ENCODE results near the gene SSTR3. TPM values are rescaled to one million over a fixed set of nuclear protein-coding genes. Genes with fewer than 3 reads are reported as not detected.
A peak's percentile ranks its signal among the peaks of the same experiment; 100 is the strongest.

SSTR3 gene
- total RNA-seq, 2 experiments from 2014 or later, result 3.4 to 3.9 TPM

DNA sequence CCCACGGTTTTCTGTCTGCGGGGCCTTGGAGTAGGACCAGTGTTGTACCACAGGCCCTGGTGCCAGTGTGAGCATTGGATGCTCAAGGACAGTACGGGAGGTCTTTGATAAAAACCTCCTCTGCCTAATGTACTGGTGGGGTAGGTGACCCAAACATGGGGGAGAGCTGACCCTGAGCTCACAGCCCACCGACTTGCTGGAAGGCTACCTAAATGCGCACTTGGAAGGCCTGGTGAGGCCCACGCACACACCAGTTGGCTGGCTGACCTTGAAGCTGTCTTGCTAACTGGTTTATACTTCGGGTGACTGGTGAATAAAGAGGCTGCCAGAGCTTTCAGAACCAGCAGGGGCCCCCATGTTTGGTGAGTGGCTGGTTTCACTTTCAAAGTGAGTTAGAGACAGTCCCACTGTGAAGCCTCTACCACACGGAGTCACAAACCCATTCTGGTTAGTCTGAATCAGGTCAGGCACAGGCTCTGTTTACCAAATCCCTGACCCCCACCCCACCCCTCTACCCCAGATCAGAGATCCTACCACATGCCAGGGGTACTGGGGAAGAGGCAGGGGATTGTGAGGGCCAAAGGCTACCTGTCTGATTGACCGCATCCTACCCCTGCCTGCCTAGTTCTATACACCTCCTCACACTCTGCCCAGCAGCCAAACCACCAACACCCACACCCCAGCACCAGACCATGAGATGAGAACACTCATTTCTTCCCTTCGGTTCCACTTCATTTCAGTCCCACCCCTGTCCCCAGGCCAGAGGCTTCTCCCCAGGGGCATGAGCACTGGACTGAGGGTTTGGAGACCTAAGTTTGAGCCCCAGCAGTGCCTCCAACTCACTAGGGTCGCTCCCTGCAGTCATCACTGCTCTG is 49.8 kb downstream of the SSTR3 start:
- peaks cover 10% of the 10 kb centered on the region for H3K36me3 Mint-ChIP-seq (ENCODE audit: low read depth)
- peak overlapping the region; percentile 94 for H3K27ac Mint-ChIP-seq
- DNase-seq, result peak; percentile 88
- H3K4me3 Mint-ChIP-seq, result peak overlapping the region; percentile 31
- H3K9me3 Mint-ChIP-seq, result peaks cover 4% of the 10 kb centered on the region
- CTCF ChIA-PET, result interaction anchor here (0.8 to 9.4 kb wide), 14 partner anchors 13 to 405 kb away, joined by 3 to 113 read pairs (median 4); partner anchors contain the start of gene IL2RB
- peaks cover 93% of the 10 kb centered on the region for H3K4me1 Mint-ChIP-seq
- no peaks in the 10 kb centered on the region for H3K27me3 Mint-ChIP-seq
- POLR2A ChIA-PET, result interaction anchor here (0.7 to 9.7 kb wide), 18 partner anchors 9 to 86 kb away, joined by 3 to 287 read pairs (median 4); partner anchors contain the start of genes IL2RB and RAC2

DNA sequence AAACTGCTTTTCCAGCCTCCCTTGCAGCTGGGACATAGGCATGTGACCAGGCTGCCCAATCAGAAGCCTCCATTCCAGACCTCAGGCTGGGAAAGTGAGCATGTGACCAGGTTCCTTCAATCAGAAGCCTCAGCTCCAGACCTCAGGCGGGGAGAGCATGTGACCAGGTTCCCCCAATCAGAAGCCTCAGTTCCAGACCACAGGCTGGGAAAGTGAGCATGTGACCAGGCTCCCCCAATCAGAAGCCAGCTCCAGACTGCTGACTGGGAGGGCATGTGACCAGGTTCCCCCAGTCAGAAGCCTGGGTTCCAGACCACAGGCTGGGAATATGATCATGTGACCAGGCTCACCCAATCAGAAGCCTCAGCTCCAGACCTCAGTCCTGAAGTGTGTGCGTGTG is 50.8 kb downstream of the SSTR3 start:
- ChIA-PET CTCF (interaction anchor here (1.3 to 9.4 kb wide), 7 partner anchors 12 to 85 kb away, joined by 3 to 113 read pairs (median 9); partner anchors contain the start of gene IL2RB), POLR2A (interaction anchor here (0.6 to 9.7 kb wide), 13 partner anchors 10 to 148 kb away, joined by 3 to 287 read pairs (median 4); partner anchors contain the start of genes IL2RB and RAC2)

DNA sequence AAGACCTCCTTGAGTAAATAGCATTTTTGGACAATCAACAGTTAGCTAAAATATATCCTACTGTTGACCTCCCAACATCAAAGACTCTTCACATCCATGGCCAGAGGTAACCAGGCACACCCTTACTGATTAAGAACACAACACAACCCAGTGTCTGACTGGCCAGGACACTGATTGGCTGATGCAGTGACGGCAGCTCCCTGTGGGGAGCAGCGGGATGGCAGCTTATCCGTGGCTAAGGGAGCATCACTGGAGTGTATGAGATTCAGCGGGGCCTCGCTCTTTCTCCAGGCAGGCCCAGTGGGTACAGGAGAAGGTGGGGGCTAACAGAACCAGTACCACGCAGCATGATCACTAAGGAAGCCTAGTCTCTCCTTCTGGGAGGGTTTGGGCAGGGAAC is 52.2 kb downstream of the SSTR3 start:
- Mint-ChIP-seq H3K9me3 (peaks cover 8% of the 10 kb centered on the region), H3K27me3 (no peaks in the 10 kb centered on the region), H3K4me1 (peaks cover 92% of the 10 kb centered on the region), H3K36me3 (ENCODE audit: low read depth) (peaks cover 20% of the 10 kb centered on the region), H3K4me3 (no peak overlapping the region), H3K27ac (peak overlapping the region; percentile 94)
- DNase-seq, result no peak
- CTCF ChIA-PET, result interaction anchor here (3.7 to 9.4 kb wide), 3 partner anchors 10 to 81 kb away, joined by 30 to 113 read pairs (median 60); partner anchors contain the start of gene IL2RB
- POLR2A ChIA-PET, result interaction anchor here (1.5 to 9.7 kb wide), 3 partner anchors 11 to 80 kb away, joined by 3 to 287 read pairs (median 91); partner anchors contain the start of gene IL2RB

More for the DNA sequence above, 50.8 kb downstream of the SSTR3 start:
- Mint-ChIP-seq H3K4me3 (no peak overlapping the region), H3K27ac (peak overlapping the region; percentile 94), H3K4me1 (peaks cover 92% of the 10 kb centered on the region), H3K27me3 (no peaks in the 10 kb centered on the region), H3K36me3 (ENCODE audit: low read depth) (peaks cover 10% of the 10 kb centered on the region), H3K9me3 (peaks cover 4% of the 10 kb centered on the region)
- DNase-seq, result peak; percentile 66

DNA sequence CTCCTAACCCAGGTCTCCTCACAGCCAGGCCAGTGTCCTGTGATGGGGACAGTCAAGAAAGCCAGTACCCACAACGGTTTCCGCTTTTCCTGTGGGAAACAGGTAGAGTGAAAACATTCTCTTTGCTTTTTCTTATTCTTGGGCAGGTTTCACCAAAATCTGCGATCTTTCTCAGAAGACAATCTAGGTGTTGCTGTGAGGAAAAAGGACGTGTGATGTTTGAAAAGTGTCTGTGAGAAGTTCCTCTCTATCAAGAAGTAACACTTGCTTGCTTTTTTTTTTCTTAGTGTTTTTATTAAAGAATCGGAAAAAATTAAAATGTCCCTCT is 53.4 kb downstream of the SSTR3 start:
- Mint-ChIP-seq H3K27me3 (no peaks in the 10 kb centered on the region), H3K36me3 (ENCODE audit: low read depth) (peaks cover 20% of the 10 kb centered on the region), H3K4me1 (peaks cover 86% of the 10 kb centered on the region), H3K9me3 (peaks cover 8% of the 10 kb centered on the region), H3K4me3 (no peak overlapping the region), H3K27ac (peak overlapping the region; percentile 54)
- no peak for DNase-seq
- CTCF ChIA-PET, result no interaction called here
- POLR2A ChIA-PET, result no interaction called here

DNA sequence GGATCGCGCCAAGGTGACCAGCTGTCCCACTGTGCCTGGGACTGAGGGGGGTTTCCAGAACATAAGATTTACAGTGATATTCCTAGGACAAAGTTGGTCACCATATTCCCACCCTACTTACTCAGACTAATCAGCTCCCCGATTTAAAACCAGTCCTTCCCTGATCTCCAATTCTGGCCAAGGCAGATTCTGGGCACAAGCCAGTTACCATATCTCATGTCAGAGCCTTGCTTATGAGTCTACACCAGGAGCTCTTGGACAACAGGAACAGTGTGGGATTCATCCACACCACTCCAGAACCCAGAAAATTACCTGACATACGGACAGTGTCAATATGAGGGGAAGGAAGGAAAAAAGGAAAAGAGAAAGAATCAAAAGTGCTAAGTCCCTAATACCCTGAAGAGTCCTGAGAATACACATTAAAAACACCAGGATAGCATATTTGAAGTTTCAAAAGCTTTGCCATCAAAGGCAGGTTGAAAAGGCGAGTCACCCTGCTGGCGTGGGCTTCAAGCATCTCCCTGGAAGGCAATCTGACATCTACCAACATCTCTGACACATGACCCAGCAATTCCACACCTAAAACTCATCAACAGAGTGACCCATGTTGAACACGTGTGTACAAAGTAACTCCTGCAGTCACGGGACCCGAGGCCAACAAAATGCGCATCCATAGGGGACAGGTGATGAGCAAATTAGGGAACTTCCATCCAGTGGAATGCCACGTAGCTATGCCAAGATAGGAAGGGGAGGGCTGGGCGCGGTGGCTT is 54.6 kb downstream of the SSTR3 start:
- CTCF ChIA-PET, result interaction anchor here (1.0 to 1.4 kb wide), 2 partner anchors 35 to 41 kb away, joined by 3 to 5 read pairs; no protein-coding TSS in a partner anchor
- no peak for DNase-seq
- Mint-ChIP-seq H3K4me1 (peaks cover 77% of the 10 kb centered on the region), H3K4me3 (no peak overlapping the region), H3K27me3 (no peaks in the 10 kb centered on the region), H3K36me3 (ENCODE audit: low read depth) (peaks cover 20% of the 10 kb centered on the region), H3K9me3 (peaks cover 8% of the 10 kb centered on the region), H3K27ac (no peak overlapping the region)
- POLR2A ChIA-PET, result interaction anchor here (1.0 to 1.8 kb wide), 4 partner anchors 9 to 35 kb away, joined by 3 to 8 read pairs (median 6); no protein-coding TSS in a partner anchor

DNA sequence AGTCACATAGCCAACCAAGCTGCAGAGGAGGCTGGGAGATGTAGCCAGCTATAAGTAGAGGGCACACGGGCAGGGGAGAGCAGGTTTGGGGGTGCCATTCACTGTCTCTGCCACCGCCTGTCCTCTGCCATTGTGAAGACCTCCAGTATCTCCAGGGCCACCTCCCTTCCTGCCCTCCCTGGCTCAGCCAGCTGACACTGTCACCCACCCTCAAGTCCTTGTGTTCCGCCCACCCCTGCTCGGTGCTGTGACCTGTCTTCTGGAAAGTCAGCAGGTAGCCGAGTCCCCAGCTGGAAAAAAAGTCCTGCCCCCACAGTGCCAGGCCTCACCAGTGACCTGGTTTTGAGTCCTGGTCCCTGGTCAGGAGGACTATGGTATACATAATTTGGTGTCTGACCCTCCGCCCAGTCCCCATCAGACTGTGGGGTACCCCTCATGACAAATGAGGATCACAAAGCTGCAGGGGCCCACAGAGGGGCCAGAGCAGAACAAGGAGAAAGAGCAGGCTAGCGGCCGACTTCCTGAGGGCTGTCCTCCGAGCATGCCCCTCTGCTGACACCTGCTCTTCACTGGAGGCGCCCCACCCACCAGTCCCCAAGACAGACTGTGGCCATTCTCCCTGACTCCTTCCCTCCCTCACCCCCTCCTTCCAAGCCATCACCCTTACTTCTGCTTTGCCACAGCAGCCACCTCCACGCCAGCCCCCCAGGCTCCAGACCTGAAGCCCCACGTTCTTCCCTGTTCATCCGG is 55.4 kb downstream of the SSTR3 start:
- Mint-ChIP-seq H3K27me3 (no peaks in the 10 kb centered on the region), H3K36me3 (ENCODE audit: low read depth) (peaks cover 20% of the 10 kb centered on the region), H3K9me3 (peaks cover 8% of the 10 kb centered on the region), H3K4me1 (peaks cover 68% of the 10 kb centered on the region), H3K4me3 (no peak overlapping the region), H3K27ac (no peak overlapping the region)
- no peak for DNase-seq
- CTCF ChIA-PET, result interaction anchor here (0.9 to 1.4 kb wide), 3 partner anchors 9 to 42 kb away, joined by 3 to 5 read pairs (median 4); no protein-coding TSS in a partner anchor
- POLR2A ChIA-PET, result interaction anchor here (1.0 to 1.8 kb wide), 4 partner anchors 10 to 34 kb away, joined by 3 to 8 read pairs (median 6); no protein-coding TSS in a partner anchor

DNA sequence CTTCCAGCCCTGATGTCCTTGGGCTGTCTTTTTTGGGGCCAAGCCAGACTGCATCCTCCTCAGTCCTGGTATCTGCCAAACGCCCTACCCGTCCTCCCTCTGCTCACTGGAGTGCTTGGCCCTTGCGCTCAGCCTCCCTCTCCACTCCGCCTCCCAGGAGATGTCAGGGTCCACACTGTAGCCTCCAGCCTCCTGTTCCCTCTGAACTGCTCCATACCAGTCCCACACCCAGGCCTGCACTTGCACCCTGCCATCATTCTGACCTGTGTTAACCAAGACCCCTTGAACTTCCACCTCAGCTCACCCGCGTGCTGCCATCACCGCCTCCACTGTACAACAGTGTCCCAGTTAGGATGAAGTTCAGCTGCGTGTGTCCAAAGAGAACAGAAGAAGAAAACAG is 56.3 kb downstream of the SSTR3 start:
- H3K27me3 Mint-ChIP-seq, result no peaks in the 10 kb centered on the region
- CTCF ChIA-PET, result interaction anchor here (0.9 kb wide), 1 partner anchor 8 kb away, joined by 4 read pairs; no protein-coding TSS in a partner anchor
- no peak for DNase-seq
- peaks cover 65% of the 10 kb centered on the region for H3K4me1 Mint-ChIP-seq
- POLR2A ChIA-PET, result interaction anchor here (1.0 to 1.8 kb wide), 3 partner anchors 9 to 33 kb away, joined by 3 to 8 read pairs (median 7); no protein-coding TSS in a partner anchor
- no peak overlapping the region for H3K4me3 Mint-ChIP-seq
- H3K27ac Mint-ChIP-seq, result peak overlapping the region; percentile 9
- H3K9me3 Mint-ChIP-seq, result peaks cover 9% of the 10 kb centered on the region
- peaks cover 22% of the 10 kb centered on the region for H3K36me3 Mint-ChIP-seq (ENCODE audit: low read depth)

DNA sequence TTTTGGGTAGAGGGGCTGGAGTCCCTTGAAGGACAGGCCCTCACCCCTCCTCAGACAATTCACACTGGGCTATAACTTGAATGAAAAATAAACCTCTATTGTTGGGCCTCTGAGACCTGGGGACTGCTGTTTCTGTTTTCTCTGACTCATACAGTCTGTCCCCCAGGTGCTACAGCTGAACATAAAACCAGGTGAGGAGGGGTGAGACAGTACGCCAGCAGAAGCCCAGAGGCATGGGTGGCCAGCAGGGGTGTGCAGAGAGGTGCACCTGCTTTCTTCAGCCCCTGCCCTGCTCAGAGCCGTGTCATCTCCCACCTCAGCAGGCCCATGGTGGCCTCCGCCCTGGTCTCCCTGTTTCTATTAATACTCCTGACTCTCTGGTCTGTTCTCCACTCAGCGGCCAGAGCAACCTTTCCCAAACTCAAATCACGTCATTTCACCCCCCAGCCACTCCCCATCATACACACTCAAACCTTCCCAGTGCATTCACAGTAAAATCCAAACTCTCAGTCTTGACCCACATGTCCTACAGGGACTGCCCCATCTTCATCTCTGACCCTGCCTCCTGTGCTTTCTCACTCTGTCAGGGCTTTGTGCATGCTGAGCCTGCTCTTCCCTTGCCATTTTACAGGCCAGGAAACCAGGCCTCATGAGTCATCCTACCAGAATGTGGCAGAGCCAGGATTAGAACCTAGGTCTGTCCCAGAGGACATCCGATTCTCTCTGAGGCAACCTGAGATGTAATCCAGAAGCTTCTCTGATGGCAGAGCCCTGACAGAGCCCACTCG is 57.2 kb downstream of the SSTR3 start:
- no peak for DNase-seq
- H3K27me3 Mint-ChIP-seq, result no peaks in the 10 kb centered on the region
- peaks cover 21% of the 10 kb centered on the region for H3K36me3 Mint-ChIP-seq (ENCODE audit: low read depth)
- H3K9me3 Mint-ChIP-seq, result peaks cover 13% of the 10 kb centered on the region
- H3K27ac Mint-ChIP-seq, result no peak overlapping the region
- ChIA-PET CTCF (no interaction called here), POLR2A (no interaction called here)
- H3K4me1 Mint-ChIP-seq, result peaks cover 67% of the 10 kb centered on the region
- H3K4me3 Mint-ChIP-seq, result no peak overlapping the region

Other genes with a start within 250 kb of the SSTR3 start
- 1 to 10 TPM; 7.2 to 8.3 TPM for gene TST, start 193.0 kb downstream of the SSTR3 start, total RNA-seq
- gene MPST, start 192.7 kb downstream of the SSTR3 start, total RNA-seq, result 10 to 100 TPM; 29.6 to 32.7 TPM
- 10 to 100 TPM; 34.5 to 36.3 TPM for gene KCTD17, start 160.7 kb downstream of the SSTR3 start, total RNA-seq
- gene TMPRSS6, start 102.8 kb downstream of the SSTR3 start, total RNA-seq, result 10 to 100 TPM; 14.0 to 14.7 TPM
- 100 to 1,000 TPM; 320 to 323 TPM for gene IL2RB, start 62.6 kb downstream of the SSTR3 start, total RNA-seq
- 10 to 100 TPM; 10.2 to 10.3 TPM for gene C1QTNF6, start 24.2 kb downstream of the SSTR3 start, total RNA-seq
- 1,000 to 10,000 TPM in 1 of 2 experiments, 100 to 1,000 TPM in 1; 984 to 1,005 TPM for gene RAC2, start 31.8 kb upstream of the SSTR3 start, total RNA-seq
- gene CYTH4, start 70.0 kb upstream of the SSTR3 start, total RNA-seq, result 100 to 1,000 TPM; 114 to 126 TPM
- gene ELFN2, start 215.0 kb upstream of the SSTR3 start, total RNA-seq, result under 1 TPM; 0.28 to 0.38 TPM

Data from activated CD4-positive, alpha-beta memory T cell treated with anti-CD3 and anti-CD28 coated beads, Interleukin-2, amount 10 ng/mL, durations not matched to agents 7 days and 5 days (primary cell).